ENCODE results near the gene NINL. TPM values are rescaled to one million over a fixed set of nuclear protein-coding genes. Genes with fewer than 3 reads are reported as not detected.

The NINL gene
- total and polyA plus RNA-seq, 2 of the 8 experiments (the other 6 are each of a cell fraction or from before 2014, with no cell fraction given) = 15.3 to 30.0 TPM

DNA sequence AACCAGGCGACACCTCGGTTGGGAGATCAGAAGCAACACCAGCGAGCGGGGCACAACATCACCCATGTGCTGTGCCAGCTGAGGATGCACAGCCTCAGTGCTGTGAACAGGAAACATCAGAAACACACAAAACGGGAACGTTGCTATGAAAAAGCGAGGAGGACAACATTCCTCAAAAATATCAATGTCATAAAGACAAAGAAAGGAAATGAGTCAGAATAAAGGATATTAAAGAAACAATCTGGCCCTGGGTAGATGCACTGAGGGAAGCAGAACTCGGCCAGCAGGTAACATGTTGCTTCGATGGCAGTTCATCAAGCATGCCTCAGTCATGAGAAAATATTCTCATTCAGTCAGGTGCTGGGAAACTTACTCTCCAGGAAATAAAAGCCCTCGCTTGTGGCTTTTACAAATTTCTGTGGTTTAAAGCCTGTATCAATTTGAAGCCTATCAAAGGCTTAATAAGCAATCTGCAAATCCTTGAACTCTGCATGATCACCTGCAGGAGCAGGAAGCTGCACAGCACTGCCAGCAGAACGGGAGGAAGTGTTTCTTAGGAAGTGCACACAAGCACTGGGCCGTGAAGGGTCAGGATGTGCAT is 100.3 kb downstream of the NINL start (continued):
- TF ChIP-seq SP4 (IDR thresholded peaks at IDR 0.05; ENCODE audit: low read length) = no peak
